ENCODE results near the gene STAP2.
"Not testable (repeated sequence)": the region's sequence is repeated elsewhere in the genome, so short reads cannot be mapped to it uniquely, and the experiment has no call there.

Gene STAP2

GRCh38 chr19:4350111-4350510 is 11.5 kb upstream of the STAP2 start:
- TF ChIP-seq TAF1 (IDR thresholded peaks at IDR 0.05; ENCODE audit: borderline replicate concordance, low read depth, low read length), result no peak
- TF ChIP-seq POLR2A (IDR thresholded peaks at IDR 0.05; ENCODE audit: low read depth, low read length), result no peak
- no peak for TF ChIP-seq POLR2AphosphoS5 (IDR thresholded peaks at IDR 0.05; ENCODE audit: low read depth, low read length)
- no peak for DNase-seq (ENCODE audit: insufficient read length)
- no peak for FAIRE-seq

GRCh38 chr19:4349225-4349624 is 10.6 kb upstream of the STAP2 start:
- DNase-seq (ENCODE audit: insufficient read length); FAIRE-seq: not testable (repeated sequence)

GRCh38 chr19:4347521-4347920 is 8.9 kb upstream of the STAP2 start:
- DNase-seq (ENCODE audit: insufficient read length) (no peak), FAIRE-seq (no peak)
- TF ChIP-seq TAF1 (IDR thresholded peaks at IDR 0.05; ENCODE audit: borderline replicate concordance, low read depth, low read length) (no peak), POLR2A (IDR thresholded peaks at IDR 0.05; ENCODE audit: low read depth, low read length) (no peak), POLR2AphosphoS5 (IDR thresholded peaks at IDR 0.05; ENCODE audit: low read depth, low read length) (no peak)

GRCh38 chr19:4346020-4346383 is 7.4 kb upstream of the STAP2 start:
- FAIRE-seq (no peak), DNase-seq (ENCODE audit: insufficient read length) (no peak)
- TF ChIP-seq POLR2AphosphoS5 (IDR thresholded peaks at IDR 0.05; ENCODE audit: low read depth, low read length), result no peak
- TF ChIP-seq POLR2A (IDR thresholded peaks at IDR 0.05; ENCODE audit: low read depth, low read length), result no peak
- no peak for TF ChIP-seq TAF1 (IDR thresholded peaks at IDR 0.05; ENCODE audit: borderline replicate concordance, low read depth, low read length)

- TF ChIP-seq TAF1 (IDR thresholded peaks at IDR 0.05; ENCODE audit: borderline replicate concordance, low read depth, low read length), result no peak
- TF ChIP-seq POLR2AphosphoS5 (IDR thresholded peaks at IDR 0.05; ENCODE audit: low read depth, low read length), result no peak
- TF ChIP-seq POLR2A (IDR thresholded peaks at IDR 0.05; ENCODE audit: low read depth, low read length), result no peak
- no peak for DNase-seq (ENCODE audit: insufficient read length)
- FAIRE-seq, result no peak
Observed at GRCh38 chr19:4345342-4346019, 6.9 kb upstream of the STAP2 start.

- no peak for FAIRE-seq
- DNase-seq (ENCODE audit: insufficient read length), result peak; percentile 81
- no peak for TF ChIP-seq POLR2A (IDR thresholded peaks at IDR 0.05; ENCODE audit: low read depth, low read length)
- no peak for TF ChIP-seq TAF1 (IDR thresholded peaks at IDR 0.05; ENCODE audit: borderline replicate concordance, low read depth, low read length)
- TF ChIP-seq POLR2AphosphoS5 (IDR thresholded peaks at IDR 0.05; ENCODE audit: low read depth, low read length), result no peak
Observed at GRCh38 chr19:4343370-4344307, 5.0 kb upstream of the STAP2 start, which contains the start of gene MPND. TSS of gene MPND (plus strand) at chr19:4343562. CDS start at chr19:4343594, 32 bp downstream.

- peak; percentile 90 for DNase-seq (ENCODE audit: insufficient read length)
- TF ChIP-seq TAF1 (IDR thresholded peaks at IDR 0.05; ENCODE audit: borderline replicate concordance, low read depth, low read length), result no peak; the same call in 1 of the 2 replicates
- peak; percentile 87 for TF ChIP-seq POLR2AphosphoS5 (IDR thresholded peaks at IDR 0.05; ENCODE audit: low read depth, low read length)
- peak; percentile 88 for TF ChIP-seq POLR2A (IDR thresholded peaks at IDR 0.05; ENCODE audit: low read depth, low read length)
- FAIRE-seq, result peak; percentile 96
Observed at GRCh38 chr19:4342615-4343369, 4.2 kb upstream of the STAP2 start.

GRCh38 chr19:4342314-4342614 is 3.6 kb upstream of the STAP2 start:
- FAIRE-seq (peak; percentile 9), DNase-seq (ENCODE audit: insufficient read length) (no peak)
- TF ChIP-seq POLR2A (IDR thresholded peaks at IDR 0.05; ENCODE audit: low read depth, low read length), result no peak
- 0 out of 2 replicates have a peak, but pooled peaks have one; percentile 18 for TF ChIP-seq TAF1 (IDR thresholded peaks at IDR 0.05; ENCODE audit: borderline replicate concordance, low read depth, low read length)

- TF ChIP-seq POLR2AphosphoS5 (IDR thresholded peaks at IDR 0.05; ENCODE audit: low read depth, low read length) (no peak), TAF1 (IDR thresholded peaks at IDR 0.05; ENCODE audit: borderline replicate concordance, low read depth, low read length) (no peak), POLR2A (IDR thresholded peaks at IDR 0.05; ENCODE audit: low read depth, low read length) (no peak)
- DNase-seq (ENCODE audit: insufficient read length) (no peak), FAIRE-seq (peak; percentile 79)
Observed at GRCh38 chr19:4337906-4338440, 654 bp downstream of the STAP2 start.

GRCh38 chr19:4334929-4335570 is 3.6 kb downstream of the STAP2 start:
- TF ChIP-seq POLR2A (IDR thresholded peaks at IDR 0.05; ENCODE audit: low read depth, low read length), result no peak
- TF ChIP-seq POLR2AphosphoS5 (IDR thresholded peaks at IDR 0.05; ENCODE audit: low read depth, low read length), result no peak
- TF ChIP-seq TAF1 (IDR thresholded peaks at IDR 0.05; ENCODE audit: borderline replicate concordance, low read depth, low read length), result no peak
- no peak for DNase-seq (ENCODE audit: insufficient read length)
- no peak for FAIRE-seq

GRCh38 chr19:4329858-4330257 is 8.8 kb downstream of the STAP2 start:
- FAIRE-seq, result no peak
- TF ChIP-seq POLR2A (IDR thresholded peaks at IDR 0.05; ENCODE audit: low read depth, low read length) (0 out of 2 replicates have a peak, but pooled peaks have one; percentile 27), TAF1 (IDR thresholded peaks at IDR 0.05; ENCODE audit: borderline replicate concordance, low read depth, low read length) (no peak)

GRCh38 chr19:4328991-4329681 is 9.5 kb downstream of the STAP2 start:
- peak; percentile 51 for FAIRE-seq
- peak; percentile 73 for DNase-seq (ENCODE audit: insufficient read length)

More at GRCh38 chr19:4329858-4330257, 8.8 kb downstream of the STAP2 start:
- no peak for DNase-seq (ENCODE audit: insufficient read length)

Measured in GM12892 (cell line).